Pancreas (tissue), 10 donors: Measurements from ENCODE around the gene SUPT3H. TPM values are rescaled to one million over a fixed set of nuclear protein-coding genes. Genes with fewer than 3 reads are reported as not detected.

Experiments
- ATAC-seq, 4 donors: fragments of 200-7000 bp; cut with Tn5 transposase; one replicate each; pipeline versions ENCODE4 v1.8.0 to v1.9.1; 2020; ENCODE audit warnings: mild to moderate bottlenecking in 4 of 4, moderate library complexity in 4 of 4
- DNase-seq, 6 donors: peaks; one replicate each; pipeline ENCODE4 v3.0.0-alpha.2; 2020
- FAIRE-seq: peaks from 2 replicates; lab custom pipeline; 2012; peaks lifted over from hg19 to GRCh38; lab: Jason Lieb, UNC
- H3K27ac ChIP-seq, 4 donors: fragments of 200-600 bp; sonication (generic); 1 replicate in 3 of 4; 2 replicates in 1 of 4; pipeline versions ENCODE4 v1.5.0 to v1.8.0; 2020
- H3K27me3 ChIP-seq, 4 donors: fragments of 200-600 bp; one replicate each; pipeline ENCODE4 v1.8.0; 2021
- H3K36me3 ChIP-seq, 3 donors: fragments of 200-600 bp; sonication (generic) in 1 of 3; one replicate each; pipeline versions ENCODE4 v1.5.0 to v1.8.0; 2020 to 2021
- H3K4me1 ChIP-seq, 3 donors: fragments of 200-600 bp; one replicate each; pipeline ENCODE4 v1.8.0; 2021
- H3K4me3 ChIP-seq, 4 donors: fragments of 200-600 bp; sonication (generic) in 2 of 4; one replicate each; pipeline versions ENCODE4 v1.5.0 to v1.8.0; 2020 to 2021
- H3K9me3 ChIP-seq, 4 donors: fragments of 200-600 bp; one replicate each; pipeline ENCODE4 v1.8.0; 2021
- CTCF ChIP-seq, 4 donors: fragments of 200-600 bp; sonication (generic) in 3 of 4; IDR thresholded peaks; one replicate each; pipeline versions ENCODE4 v1.5.0 to v1.8.0; 2021; ENCODE audit warnings: antibody characterized with exemption in 4 of 4
- WGBS, 2 donors: extraction: QIAGEN DNeasy Blood & Tissue Kit; methylation state at CpG; one replicate each; pipeline ENCODE4 v1.1.7; 2013; 5-methylcytosine and 5-hydroxymethylcytosine counted together
- intact Hi-C, 3 donors: fragments of 100-400 bp; cut with DNase I; formaldehyde crosslinking; loops; one replicate each; pipeline versions ENCODE4 v1.11.1 to v1.14.2; 2022
- polyA plus RNA-seq, 2 donors: library from polyadenylated mRNA; stranded (reverse); fragments of 200-250 nt; gene quantifications; one replicate each; pipeline ENCODE4 v1.2.3, GENCODE V29; 2013
- total RNA-seq, 6 donors: library from RNA; stranded (reverse); fragmentation: NEBNext Ultra II Directional in 4 of 6; extraction: Animal tissue kit (Norgen Biotek cat#: 25700) in 4 of 6; gene quantifications; one replicate each; pipeline versions ENCODE4 v1.2.1 to v1.2.4, GENCODE V29; 2021 to 2023
- donor health status: healthy with polysubstance abuse.
- donor health status: DM: no; HTN: no; CAD: no; lungs with moderate emphysema.
- donor health status: DM: no; HTN: no; CAD: no.
- donor health status: control.
- donor health status: control.
- donor health status: Bipolar disorder and iron deficiency.
- donor health status: DM: yes; HTN: yes; CAD: no.
- donor health status: DM: no; HTN: no; CAD: no.
- donor health status: DM: no; HTN: no; CAD: no.
- donor health status: DM: yes; HTN: yes; CAD: no.

SUPT3H gene
- total and polyA plus RNA-seq, 8 donors, result 3.6 to 8.0 (median 5.3) TPM

DNA sequence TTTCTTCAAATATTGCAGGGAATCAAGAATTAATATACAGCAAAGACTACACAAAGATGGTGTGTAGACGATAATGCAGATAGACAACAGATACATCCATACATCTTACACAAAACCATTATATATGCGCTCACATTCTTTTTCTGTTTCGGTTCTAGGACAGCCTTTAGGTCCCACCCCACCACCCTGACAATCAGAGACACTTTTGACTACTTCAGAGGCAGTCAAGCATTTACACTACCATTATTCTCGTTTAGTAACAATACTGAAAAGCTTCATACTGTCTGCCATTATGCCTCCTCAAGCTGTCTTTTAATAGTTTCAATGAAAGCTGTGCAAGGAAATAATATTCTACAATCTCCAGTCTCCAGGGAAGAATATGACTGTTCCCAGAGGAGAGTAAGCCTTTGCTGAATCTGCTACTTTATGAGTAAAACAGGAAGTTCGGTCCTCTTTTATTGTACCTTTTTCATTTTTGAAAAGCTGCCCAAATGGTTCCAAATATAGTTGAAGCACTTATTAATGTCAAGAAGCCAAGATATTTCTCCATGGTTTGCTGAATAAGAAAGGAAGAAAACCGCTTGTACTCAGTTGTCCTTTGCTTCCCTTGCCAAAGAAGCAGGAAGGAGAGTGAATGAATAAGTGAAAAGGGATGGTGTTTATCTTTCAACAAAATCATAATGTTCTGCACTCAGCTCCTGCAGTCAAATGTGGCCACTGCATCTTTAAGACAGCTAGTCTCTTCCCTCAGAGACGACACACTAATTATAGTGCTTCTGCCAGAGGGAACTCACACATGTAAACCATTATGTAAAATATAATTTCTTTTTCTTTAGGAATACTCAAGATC is 521.9 kb downstream of the SUPT3H start:
- 65 to 72% methylated on average over 7 of the region's 7 CpGs for WGBS, 2 donors
- no peak for TF ChIP-seq CTCF (IDR thresholded peaks at IDR 0.05)

DNA sequence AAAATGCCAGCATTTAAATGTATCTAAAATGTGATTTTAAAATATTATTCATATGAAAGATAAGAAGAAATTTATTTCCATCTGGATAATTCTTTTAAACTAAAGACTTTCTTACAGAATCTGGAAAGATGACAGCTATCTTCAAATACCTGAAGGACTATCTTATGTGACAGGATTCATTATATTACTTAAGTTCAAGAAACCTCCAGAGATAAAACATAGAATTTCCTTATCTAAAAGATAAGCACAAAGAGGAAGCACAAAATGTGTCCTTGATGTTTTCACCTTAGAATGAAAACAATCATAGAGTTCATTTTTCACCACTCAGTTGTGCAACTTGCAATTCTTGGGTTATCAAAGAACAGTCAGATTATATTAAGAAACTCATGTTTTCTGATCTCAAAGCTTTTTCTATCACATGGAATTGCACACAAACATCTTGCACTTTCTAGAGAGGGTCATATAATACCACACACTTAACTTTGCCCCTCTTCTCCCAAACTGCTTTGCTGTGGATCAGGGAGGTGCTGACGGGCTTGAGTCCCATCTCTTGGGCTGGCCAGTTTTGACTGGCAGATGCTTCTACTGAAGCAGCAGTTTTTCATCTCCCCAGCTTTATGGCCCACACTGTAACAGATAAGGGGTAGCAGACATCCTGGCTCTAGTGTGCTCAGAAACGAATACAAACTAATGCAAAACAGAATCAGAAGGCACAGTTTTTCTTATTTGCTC is 522.9 kb downstream of the SUPT3H start:
- Histone ChIP-seq H3K27me3 (no peaks in the 10 kb centered on the region), H3K9me3 (no peaks in the 10 kb centered on the region), H3K4me3 (no peak overlapping the region), H3K4me1 (no peaks in the 10 kb centered on the region), H3K27ac (no peak overlapping the region), H3K36me3 (no peaks in the 10 kb centered on the region)
- TF ChIP-seq CTCF (IDR thresholded peaks at IDR 0.05), result no peak
- intact Hi-C loops, result no loop called here
- DNase-seq, result no peak
- 84 to 86% methylated on average over 2 of the region's 2 CpGs for WGBS, 2 donors
- no peak for FAIRE-seq
- no peak for ATAC-seq

More for the DNA sequence above, 521.9 kb downstream of the SUPT3H start:
- intact Hi-C loops, result no loop called here
- DNase-seq (no peak), FAIRE-seq (no peak), ATAC-seq (no peak)
- no peaks in the 10 kb centered on the region for H3K36me3 ChIP-seq
- no peaks in the 10 kb centered on the region for H3K9me3 ChIP-seq
- H3K4me3 ChIP-seq, result no peak overlapping the region
- H3K27me3 ChIP-seq, result no peaks in the 10 kb centered on the region
- no peak overlapping the region for H3K27ac ChIP-seq
- no peaks in the 10 kb centered on the region for H3K4me1 ChIP-seq

DNA sequence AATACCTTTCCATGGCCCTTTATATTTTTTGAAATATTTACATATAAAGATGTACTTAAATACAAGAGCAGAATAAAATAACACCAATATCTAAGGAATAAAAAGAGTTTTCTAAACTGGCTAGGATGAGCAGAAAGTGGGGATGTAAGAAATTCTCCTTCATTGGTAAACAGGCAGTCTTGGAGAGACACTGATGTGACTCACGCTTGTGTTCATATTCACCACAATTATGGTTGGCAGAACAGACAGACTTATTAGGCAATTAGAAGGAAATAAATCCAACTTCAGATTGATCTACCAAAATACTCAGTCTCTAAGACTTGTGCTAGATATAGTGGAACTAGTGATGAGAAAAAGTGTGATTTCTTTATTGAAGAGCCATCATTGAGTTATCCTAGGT is 526.6 kb downstream of the SUPT3H start:
- 91 to 92% methylated on average over 1 of the region's 1 CpG for WGBS, 2 donors
- FAIRE-seq (no peak), DNase-seq (no peak)

GRCh38 chr6:44850312-44850711 is 527.4 kb downstream of the SUPT3H start:
- no peak for TF ChIP-seq CTCF (IDR thresholded peaks at IDR 0.05)
- Histone ChIP-seq H3K27ac (no peak overlapping the region), H3K4me1 (no peaks in the 10 kb centered on the region), H3K4me3 (no peak overlapping the region), H3K27me3 (no peaks in the 10 kb centered on the region), H3K36me3 (no peaks in the 10 kb centered on the region), H3K9me3 (no peaks in the 10 kb centered on the region)
- DNase-seq (no peak), FAIRE-seq (no peak), ATAC-seq (no peak)
- intact Hi-C loops, result no loop called here

More for the DNA sequence above, 526.6 kb downstream of the SUPT3H start:
- no peak for TF ChIP-seq CTCF (IDR thresholded peaks at IDR 0.05)
- no peaks in the 10 kb centered on the region for H3K27me3 ChIP-seq
- H3K36me3 ChIP-seq, result no peaks in the 10 kb centered on the region
- no peak overlapping the region for H3K27ac ChIP-seq
- no peaks in the 10 kb centered on the region for H3K4me1 ChIP-seq
- no peaks in the 10 kb centered on the region for H3K9me3 ChIP-seq
- H3K4me3 ChIP-seq, result no peak overlapping the region
- ATAC-seq, result no peak
- intact Hi-C loops, result no loop called here
